Measurements from ENCODE around the gene MICOS13. TPM values are rescaled to one million over a fixed set of nuclear protein-coding genes. Genes with fewer than 3 reads are reported as not detected.
A peak's percentile ranks its signal among the peaks of the same experiment; 100 is the strongest.

MICOS13 gene
- total and polyA plus RNA-seq, 10 of the 15 experiments (the other 5 are each of a cell fraction or from before 2014, with no cell fraction given): 9.4 to 211 (median 51.3) TPM

DNA sequence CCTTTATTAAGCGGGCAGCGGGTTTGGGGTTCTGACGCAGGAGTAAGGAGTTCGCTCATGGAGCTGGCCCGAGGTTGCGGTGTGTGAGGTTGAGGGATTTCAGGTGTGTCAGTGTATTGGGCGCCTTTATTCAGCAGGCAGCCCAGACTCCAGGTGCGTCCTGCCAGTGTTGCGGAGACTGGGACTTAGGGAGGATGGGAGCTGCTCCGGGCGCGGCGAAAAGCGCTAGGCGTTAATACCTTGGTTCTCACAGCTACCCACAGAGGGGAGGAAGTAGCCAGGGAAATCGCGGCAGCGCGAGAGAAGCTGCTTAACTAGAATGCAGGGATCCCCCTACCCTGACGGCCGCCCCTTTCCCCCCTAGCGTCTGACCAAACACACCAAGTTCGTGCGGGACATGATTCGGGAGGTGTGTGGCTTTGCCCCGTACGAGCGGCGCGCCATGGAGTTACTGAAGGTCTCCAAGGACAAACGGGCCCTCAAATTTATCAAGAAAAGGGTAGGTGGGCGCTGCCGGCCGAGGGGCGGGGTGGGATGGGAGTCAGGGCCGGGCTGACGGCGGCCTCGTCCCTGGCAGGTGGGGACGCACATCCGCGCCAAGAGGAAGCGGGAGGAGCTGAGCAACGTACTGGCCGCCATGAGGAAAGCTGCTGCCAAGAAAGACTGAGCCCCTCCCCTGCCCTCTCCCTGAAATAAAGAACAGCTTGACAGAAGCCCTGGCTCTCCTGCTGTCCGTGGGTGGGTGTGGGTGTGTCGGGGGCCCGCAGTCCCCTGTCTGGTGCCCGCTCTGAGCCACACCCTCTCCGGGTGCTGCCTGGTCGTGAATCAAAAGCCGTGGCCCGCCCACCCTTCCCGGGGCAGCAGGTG lies 10.9 kb upstream of the MICOS13 start (continued):
- TF ChIP-seq, protein P1, sequence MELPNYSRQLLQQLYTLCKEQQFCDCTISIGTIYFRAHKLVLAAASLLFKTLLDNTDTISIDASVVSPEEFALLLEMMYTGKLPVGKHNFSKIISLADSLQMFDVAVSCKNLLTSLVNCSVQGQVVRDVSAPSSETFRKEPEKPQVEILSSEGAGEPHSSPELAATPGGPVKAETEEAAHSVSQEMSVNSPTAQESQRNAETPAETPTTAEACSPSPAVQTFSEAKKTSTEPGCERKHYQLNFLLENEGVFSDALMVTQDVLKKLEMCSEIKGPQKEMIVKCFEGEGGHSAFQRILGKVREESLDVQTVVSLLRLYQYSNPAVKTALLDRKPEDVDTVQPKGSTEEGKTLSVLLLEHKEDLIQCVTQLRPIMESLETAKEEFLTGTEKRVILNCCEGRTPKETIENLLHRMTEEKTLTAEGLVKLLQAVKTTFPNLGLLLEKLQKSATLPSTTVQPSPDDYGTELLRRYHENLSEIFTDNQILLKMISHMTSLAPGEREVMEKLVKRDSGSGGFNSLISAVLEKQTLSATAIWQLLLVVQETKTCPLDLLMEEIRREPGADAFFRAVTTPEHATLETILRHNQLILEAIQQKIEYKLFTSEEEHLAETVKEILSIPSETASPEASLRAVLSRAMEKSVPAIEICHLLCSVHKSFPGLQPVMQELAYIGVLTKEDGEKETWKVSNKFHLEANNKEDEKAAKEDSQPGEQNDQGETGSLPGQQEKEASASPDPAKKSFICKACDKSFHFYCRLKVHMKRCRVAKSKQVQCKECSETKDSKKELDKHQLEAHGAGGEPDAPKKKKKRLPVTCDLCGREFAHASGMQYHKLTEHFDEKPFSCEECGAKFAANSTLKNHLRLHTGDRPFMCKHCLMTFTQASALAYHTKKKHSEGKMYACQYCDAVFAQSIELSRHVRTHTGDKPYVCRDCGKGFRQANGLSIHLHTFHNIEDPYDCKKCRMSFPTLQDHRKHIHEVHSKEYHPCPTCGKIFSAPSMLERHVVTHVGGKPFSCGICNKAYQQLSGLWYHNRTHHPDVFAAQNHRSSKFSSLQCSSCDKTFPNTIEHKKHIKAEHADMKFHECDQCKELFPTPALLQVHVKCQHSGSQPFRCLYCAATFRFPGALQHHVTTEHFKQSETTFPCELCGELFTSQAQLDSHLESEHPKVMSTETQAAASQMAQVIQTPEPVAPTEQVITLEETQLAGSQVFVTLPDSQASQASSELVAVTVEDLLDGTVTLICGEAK (IDR thresholded peaks at IDR 0.05; ENCODE audit: borderline replicate concordance): no peak
- TF ChIP-seq TCF3 (IDR thresholded peaks at IDR 0.05; ENCODE audit: borderline replicate concordance, insufficient read depth, low read depth, low read length): 0 out of 2 replicates have a peak, but pooled peaks have one; percentile 9

DNA sequence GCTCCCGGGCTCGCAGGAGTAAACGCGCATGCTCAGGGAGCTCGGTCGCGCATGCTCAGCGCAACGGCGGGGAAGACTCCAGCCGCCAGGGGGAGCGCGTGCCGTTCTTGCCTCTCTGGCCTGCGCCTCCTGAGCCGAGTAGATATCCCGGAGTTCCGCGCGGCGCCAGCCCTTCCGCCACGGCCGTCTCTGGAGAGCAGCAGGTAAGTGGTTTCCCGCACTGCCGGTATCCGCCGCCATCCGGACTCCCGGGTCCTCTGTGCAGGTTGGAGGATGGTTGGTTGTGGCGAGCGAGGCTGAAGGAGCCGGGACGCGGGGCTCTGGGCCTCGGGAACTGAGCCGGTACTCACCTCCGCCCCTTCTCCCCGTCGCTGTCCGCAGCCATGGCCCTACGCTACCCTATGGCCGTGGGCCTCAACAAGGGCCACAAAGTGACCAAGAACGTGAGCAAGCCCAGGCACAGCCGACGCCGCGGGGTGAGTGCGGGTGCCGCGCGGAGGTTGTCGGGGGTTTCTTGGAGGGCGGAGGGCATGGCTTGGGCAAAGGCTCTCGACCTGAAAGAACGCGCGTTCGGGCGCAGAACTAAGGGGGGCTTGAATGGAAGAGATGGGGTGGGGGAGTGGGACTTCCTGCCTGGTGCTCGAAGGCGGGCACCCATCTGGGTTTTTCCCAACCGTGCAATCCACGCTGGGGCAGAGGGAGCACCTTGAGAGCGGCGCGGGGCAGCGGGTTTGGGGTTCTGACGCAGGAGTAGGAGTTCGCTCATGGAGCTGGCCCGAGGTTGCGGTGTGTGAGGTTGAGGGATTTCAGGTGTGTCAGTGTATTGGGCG lies 10.0 kb upstream of the MICOS13 start, which contains the start of gene RPL36:
TSS of gene RPL36 (plus strand) at position 171 of the 830 bp plus-strand sequence. CDS start at position 384, 213 bp downstream.
- FAIRE-seq: peak; percentile 97
- Histone ChIP-seq H4K20me1 (ENCODE audit: control insufficient read depth, insufficient read depth) (no peaks in the 10 kb centered on the region; the same call in none of the 2 replicates), H3K79me2 (ENCODE audit: control insufficient read depth, insufficient read depth, low read length) (peaks cover 49% of the 10 kb centered on the region)
- TF ChIP-seq TBL1XR1 (IDR thresholded peaks at IDR 0.05; ENCODE audit: low read depth, low read length) (peak; percentile 17; the same call in 1 of the 2 replicates), BRCA1 (IDR thresholded peaks at IDR 0.05; ENCODE audit: low read depth, low read length) (no peak), IKZF2 (IDR thresholded peaks at IDR 0.05) (peak in 1 of 2 experiments; percentile 52; a peak in 1 of 4 replicates), MYC (IDR thresholded peaks at IDR 0.05; ENCODE audit: insufficient read depth, insufficient read length, insufficient replicate concordance, low read length, severe bottlenecking) (peak; percentile 95), POLR2AphosphoS5 (IDR thresholded peaks at IDR 0.05; ENCODE audit: low read length) (peak; percentile 99), RAD21 (IDR thresholded peaks at IDR 0.05; ENCODE audit: insufficient read depth, low read depth, low read length) (no peak), SMARCA5 (IDR thresholded peaks at IDR 0.05) (peak; percentile 95), POLR2AphosphoS2 (IDR thresholded peaks at IDR 0.05; ENCODE audit: low read depth, low read length) (peak; percentile 99)
- TF ChIP-seq, protein P2, sequence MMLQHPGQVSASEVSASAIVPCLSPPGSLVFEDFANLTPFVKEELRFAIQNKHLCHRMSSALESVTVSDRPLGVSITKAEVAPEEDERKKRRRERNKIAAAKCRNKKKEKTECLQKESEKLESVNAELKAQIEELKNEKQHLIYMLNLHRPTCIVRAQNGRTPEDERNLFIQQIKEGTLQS (IDR thresholded peaks at IDR 0.05; ENCODE audit: borderline replicate concordance, extremely low read depth, low read depth, low read length): 0 out of 2 replicates have a peak, but pooled peaks have one; percentile 36

More for the DNA sequence above, 10.0 kb upstream of the MICOS13 start, which contains the start of gene RPL36:
- CTCF ChIA-PET: interaction anchor here (0.6 to 3.7 kb wide), 30 partner anchors 9 to 722 kb away, joined by 3 to 74 read pairs (median 4); partner anchors contain the start of genes CATSPERD, DUS3L, LONP1 and SAFB
- Histone ChIP-seq H3K4me1 (ENCODE audit: control insufficient read depth, insufficient read depth, low read length) (peaks cover 8% of the 10 kb centered on the region), H3K27ac (ENCODE audit: control insufficient read depth, insufficient read depth) (peak within 1 kb of the TSS; percentile 94), H3K4me2 (ENCODE audit: control insufficient read depth, insufficient read depth) (peak within 1 kb of the TSS; percentile 68), H3K9me3 (replicated peaks; ENCODE audit: control insufficient read depth, insufficient read depth, low read length) (no peaks in the 10 kb centered on the region; the same call in 2 of the 3 replicates), H3K9ac (ENCODE audit: control insufficient read depth, insufficient read depth, low read length) (peak within 1 kb of the TSS; percentile 98), H3K27me3 (replicated peaks in 1 of 2; ENCODE audit: control insufficient read depth in 2 of 2, insufficient read depth in 2 of 2, low read length in 1 of 2) (no peaks in the 10 kb centered on the region), H2AFZ (ENCODE audit: control insufficient read depth, low read depth, low read length) (peak within 1 kb of the TSS; percentile 86), H3K36me3 (ENCODE audit: control insufficient read depth in 2 of 2, insufficient read depth in 2 of 2, low read length in 1 of 2) (peaks cover 6 to 37% of the 10 kb centered on the region in 2 experiments; a peak in 3 of 4 replicates), H3K4me3 (peak within 1 kb of the TSS; percentile 94)
- POLR2A ChIA-PET: interaction anchor here (0.6 to 2.0 kb wide), 10 partner anchors 8 to 366 kb away, joined by 3 to 14 read pairs (median 4); partner anchors contain the start of genes CATSPERD, LONP1, NDUFA11 and SAFB
- no TSS peak for BruUV-seq (replicated peaks)
- RAD21 ChIA-PET (ENCODE audit: unreplicated experiment): interaction anchor here (1.1 to 1.9 kb wide), 4 partner anchors 28 to 214 kb away, joined by 3 to 7 read pairs (median 5); partner anchors contain the start of genes CATSPERD, LONP1, SAFB and SAFB2
- in situ Hi-C loops (cut with MboI): no loop called here
- DNase-seq (ENCODE audit: low read depth, low spot score): peak; percentile 94
- SMC1A ChIA-PET (ENCODE audit: uncharacterized antibody, unreplicated experiment): interaction anchor here (0.5 to 1.7 kb wide), 4 partner anchors 31 to 113 kb away, joined by 3 to 5 read pairs (median 4); partner anchors contain the start of gene DUS3L
- WGBS (ENCODE audit: insufficient coverage, insufficient replicate concordance, low lambda C conversion rate, missing lambda C conversion rate): 2% methylated on average over 73 of the region's 73 CpGs
- ATAC-seq: peak; percentile 65
- intact Hi-C loops (cut with micrococcal nuclease; ENCODE audit: unreplicated experiment): loop anchor here (2.0 kb wide), 2 partner anchors 30 to 100 kb away; partner anchors contain the start of genes CATSPERD, DUS3L and LONP1

Measured in GM12878 (cell line).